ENCODE results near the gene COBL. TPM values are rescaled to one million over a fixed set of nuclear protein-coding genes. Genes with fewer than 3 reads are reported as not detected.

Gene COBL
- polyA plus RNA-seq, 3 donors, result 17.9 to 26.5 (median 20.6) TPM

DNA sequence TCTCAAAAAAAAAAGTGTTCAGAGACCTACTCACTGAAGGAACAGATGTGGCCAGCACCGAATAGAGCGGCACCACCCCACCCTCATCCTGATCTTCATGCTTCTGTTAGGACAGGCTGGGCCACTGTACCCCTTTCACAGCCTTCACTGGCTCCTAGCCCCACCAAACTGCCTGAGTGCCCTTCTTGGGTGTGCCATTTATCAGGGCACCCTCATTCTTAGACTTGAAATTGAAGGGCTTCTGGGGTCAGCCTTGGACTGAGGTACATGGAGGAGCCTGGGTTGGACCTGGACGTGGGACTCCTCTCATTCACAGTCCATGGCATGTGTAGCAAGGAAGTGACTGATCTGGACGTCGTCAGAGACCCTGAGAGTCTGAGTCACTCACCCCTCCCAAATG, 190.3 kb downstream of the COBL start:
- no peak for DNase-seq

- no peak for DNase-seq
These were observed 192.3 kb downstream of the COBL start for GRCh38 chr7:51124321-51124720.

- no peak for DNase-seq
These were observed 193.1 kb downstream of the COBL start for GRCh38 chr7:51123322-51124019.

- peak; percentile 29 for DNase-seq
These were observed 194.6 kb downstream of the COBL start for GRCh38 chr7:51121931-51122425.

DNA sequence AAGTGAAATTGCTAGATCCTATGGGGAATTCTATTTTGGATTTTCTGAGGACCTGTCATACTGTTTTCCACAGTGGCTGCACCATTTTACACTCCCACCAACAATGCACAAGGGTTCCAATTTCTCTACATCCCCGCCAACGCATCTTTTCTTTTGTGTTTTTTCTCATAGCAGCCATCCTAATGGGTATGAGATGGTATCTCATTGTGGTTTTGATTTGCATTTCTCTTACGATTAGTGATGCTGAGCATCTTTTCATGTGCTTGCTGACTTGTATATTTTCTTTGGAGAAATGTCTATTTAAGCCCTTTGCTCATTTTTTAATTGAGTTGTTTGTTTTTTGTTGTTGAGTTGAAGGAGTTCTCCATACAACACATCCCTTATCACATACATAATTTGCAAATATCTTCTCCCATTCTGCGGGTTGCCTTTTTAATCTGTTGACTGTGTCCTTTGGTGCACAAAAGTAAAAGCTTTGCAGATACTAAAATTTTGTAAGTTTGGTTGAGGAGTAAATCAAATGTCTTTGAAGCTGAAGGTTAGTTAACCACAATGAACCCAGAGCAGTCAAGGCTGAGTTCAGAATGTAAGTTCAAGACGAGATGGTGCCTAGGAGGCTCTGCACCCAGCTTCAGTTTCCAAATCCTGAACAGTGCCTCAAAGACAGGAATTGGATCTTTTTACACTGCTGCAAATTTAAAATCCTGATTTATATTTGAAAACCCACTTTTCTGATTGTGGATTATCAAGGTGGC, 195.4 kb downstream of the COBL start:
- no peak for DNase-seq

DNA sequence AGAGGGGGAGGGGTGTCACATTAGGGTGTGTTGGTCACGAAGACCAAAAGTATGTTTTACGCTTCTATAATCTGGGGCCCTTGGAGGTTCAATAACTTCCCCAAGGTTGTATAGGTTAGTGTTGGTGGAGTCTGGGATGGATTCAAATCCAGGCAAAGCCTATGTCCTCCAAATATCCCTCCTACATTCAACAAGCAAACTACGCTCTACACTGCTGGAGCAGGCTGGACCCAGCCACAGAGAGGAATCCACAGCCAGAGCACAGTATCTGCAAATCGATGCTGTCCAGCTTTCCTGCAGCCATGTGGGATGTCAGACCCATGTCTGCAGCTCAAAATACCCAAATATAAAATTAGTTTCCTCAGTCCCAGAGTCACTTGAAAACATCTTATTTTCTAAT, 198.0 kb downstream of the COBL start:
- no peak for DNase-seq

DNA sequence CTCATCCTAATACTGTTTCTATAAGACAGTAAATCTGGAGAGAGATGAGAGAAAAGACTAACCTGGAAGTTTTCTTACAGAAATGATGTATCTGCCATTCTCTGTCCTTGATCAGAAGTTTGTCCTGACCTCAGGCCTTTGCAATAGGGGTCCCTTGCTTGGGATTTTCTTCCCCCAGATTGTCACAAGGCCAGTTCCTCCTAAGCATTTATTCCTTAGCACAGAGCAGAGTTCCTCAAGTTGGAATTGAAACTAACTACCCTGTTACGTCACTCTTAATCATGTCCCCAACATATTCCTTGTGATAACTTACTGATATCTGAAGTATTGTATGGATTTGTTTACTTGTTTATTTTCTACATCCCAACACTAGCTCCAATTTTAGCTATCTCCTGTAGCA, 202.1 kb downstream of the COBL start:
- no peak for DNase-seq

DNA sequence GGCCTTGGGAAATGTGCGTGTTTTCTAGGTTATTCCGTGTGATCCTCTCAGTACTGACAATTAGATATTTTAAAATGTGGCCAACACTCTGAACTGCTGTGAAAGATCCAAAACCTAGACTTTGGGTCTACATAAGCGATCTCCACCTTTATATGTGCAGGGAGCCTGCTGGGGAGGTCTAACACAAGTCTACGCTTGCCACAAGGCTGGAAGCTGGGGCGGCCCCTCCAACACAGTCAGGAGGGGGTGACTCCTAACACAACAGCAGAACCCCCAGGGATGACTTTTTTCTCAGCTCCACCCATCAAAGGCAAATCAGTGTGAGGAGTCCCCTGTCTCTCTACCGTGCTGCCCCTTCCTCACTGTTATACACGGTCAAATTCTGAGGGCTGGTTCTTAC, 202.6 kb downstream of the COBL start:
- no peak for DNase-seq

DNA sequence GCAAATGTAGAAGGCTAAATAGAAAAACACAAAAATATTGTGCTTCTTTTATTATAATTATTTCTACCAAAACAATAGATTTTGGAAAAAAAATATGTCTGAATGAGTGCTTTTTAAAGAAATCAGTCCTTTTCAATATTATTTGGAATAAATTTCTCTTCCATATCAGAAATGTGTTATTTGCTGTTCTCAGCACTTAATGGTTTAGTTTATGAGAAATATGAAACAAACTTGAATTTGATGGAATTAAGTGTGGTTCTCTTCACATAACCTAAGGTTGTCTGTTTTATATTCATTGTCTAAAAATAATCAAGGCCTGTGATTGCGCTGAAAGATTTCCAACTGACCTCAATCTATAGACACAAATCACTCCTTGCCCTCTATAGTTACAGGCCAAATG, 203.0 kb downstream of the COBL start:
- no peak for DNase-seq

DNA sequence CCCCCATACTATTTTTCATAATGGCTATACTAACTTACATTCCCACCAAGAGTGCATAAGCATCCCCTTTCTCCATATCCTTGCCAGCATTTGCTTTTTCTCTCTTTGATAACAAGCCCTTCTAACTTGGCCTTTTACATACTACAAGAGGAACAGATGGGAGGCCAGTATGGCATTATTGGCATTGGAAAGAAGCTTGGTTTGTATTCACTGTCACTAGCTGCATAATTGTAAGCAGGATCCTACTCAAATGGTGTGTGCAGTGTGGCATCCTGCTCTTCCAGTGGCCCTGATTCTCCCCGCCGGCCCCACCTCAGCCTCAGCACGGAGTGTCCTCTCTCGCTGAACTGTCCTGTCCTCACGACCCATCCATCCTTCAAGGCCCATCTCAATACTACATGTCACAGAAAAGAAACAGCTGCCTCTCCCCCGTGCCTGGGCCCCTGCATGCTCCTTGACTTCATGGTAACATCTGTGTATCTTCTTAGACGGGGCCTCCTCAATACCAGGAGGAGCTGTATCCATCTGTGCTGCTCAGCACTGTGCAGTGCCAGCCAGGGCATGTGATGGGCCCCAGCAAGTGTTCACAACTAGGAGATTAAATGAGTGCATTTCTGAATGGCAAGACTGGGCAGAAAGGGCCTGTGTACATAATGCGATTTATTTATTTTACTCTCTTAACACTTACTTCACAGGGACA, 205.2 kb downstream of the COBL start:
- no peak for DNase-seq

DNA sequence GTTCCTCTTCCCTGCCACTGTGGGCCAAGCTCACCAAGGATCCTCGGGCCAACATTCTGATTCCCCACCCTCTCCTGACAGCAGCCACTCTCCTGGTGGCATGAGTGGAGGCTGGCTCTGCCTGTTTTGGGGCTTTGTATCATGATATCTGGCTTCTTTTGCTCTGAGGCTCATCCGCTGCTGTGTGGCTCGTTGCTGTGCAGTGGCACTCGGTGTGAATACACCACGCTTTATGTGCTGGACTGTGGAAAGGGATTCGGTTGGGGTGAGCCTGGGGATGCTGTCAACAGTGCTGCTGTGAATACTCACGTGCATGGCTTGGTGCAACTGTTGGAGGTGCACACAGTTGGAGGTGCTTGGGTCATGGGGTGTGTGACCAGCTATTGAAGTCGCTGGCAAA, 208.5 kb downstream of the COBL start:
- DNase-seq, result no peak

DNA sequence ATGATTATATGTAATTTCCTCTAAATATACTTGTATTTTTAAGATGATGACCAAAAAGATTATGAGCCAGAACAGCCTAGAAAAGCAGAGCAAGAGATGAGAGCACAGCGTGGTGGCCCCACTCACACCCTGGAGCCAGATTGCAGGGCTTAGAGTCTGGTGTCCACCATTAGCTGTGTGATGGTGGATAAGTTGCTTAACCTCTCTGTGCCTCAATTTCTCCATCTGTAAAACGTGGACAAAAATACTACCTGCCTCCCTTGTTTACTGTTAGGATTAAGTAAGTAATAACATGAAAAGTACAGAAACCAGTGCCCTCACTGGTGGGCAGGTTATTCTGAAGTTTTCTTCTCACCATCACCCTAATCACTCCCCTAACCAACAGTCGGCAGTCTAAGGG, 212.3 kb downstream of the COBL start:
- no peak for DNase-seq

DNA sequence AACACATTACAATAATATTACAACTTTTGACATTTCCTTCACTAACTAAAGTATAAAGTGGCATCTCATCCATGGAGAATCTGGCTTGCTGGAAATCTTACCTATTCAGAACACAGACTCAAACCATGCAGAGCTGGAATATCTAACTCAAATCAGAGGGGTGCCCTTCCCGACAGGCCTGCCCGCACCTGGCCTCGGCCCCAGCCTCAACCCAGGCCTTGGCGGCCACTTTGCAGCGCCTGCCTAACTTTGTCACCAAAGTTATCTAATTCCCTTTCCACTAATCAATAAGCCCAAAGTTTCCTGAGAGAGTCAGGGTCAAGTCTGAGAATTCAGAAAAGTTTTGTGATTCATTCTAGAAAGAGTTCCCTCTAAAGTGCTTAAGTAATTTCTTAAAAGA, 212.9 kb downstream of the COBL start:
- DNase-seq, result no peak

GRCh38 chr7:51102828-51103227, 213.8 kb downstream of the COBL start:
- no peak for DNase-seq

- DNase-seq, result no peak
These were observed 215.4 kb downstream of the COBL start for GRCh38 chr7:51101111-51101757.

DNA sequence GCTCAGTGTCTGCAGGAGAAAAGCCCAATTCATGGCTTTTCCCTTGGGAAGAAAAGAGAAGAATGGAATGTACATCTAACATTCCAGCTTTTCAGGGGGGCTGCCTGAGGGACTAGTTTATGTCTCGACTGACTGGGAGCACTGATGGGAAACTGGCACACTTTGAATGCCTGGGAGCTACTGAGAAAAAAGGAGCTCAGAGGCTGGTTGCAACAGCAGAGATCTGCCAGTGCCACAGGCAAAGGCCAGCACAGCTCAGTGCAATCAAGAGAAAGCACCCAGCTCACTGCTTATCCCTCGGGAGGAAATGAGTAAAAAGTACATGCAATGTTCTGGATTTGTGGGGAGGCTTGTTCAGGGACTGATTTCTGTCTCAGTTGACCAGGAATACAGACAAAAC, 226.2 kb downstream of the COBL start:
- no peak for DNase-seq

GRCh38 chr7:51085034-51085692, 231.4 kb downstream of the COBL start:
- no peak for DNase-seq

DNA sequence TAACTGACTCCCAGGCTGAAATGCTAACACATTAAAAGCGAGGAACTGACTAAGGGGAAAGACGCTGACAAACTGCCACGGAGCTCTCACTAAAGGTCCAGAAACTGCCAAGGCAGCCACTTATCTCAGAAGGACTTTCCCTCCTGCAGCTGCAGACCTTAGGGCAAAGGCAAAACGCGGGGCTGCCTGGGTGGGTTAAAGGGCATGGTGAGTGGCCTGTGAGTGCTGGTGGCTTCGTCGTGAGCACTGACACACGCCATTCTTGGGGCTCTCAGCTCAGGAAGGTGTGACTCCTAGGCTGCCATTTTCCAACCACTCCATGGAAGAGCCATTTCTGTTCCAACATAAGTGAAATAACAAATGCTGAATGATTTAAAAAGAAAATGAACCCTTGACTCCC, 232.5 kb downstream of the COBL start:
- no peak for DNase-seq

- no peak for DNase-seq
These were observed 233.6 kb downstream of the COBL start for GRCh38 chr7:51082940-51083533.

- DNase-seq, result no peak
These were observed 234.3 kb downstream of the COBL start for GRCh38 chr7:51082096-51082840.
